GM20000 (cell line): ENCODE measurements around the gene NAMPT.

Experiments
- DNase-seq: peaks from one replicate; pipeline ENCODE4 v3.0.0; 2012; ENCODE audit warnings: low spot score
- CTCF ChIP-seq: IDR thresholded peaks from 2 replicates; pipeline ENCODE4 v1.5.1; 2012; ENCODE audit warnings: mild to moderate bottlenecking, control low read depth; ENCODE audit errors: extremely low read depth, missing control alignments

Gene NAMPT

GRCh38 chr7:106294334-106294733, 9.6 kb upstream of the NAMPT start:
- no peak for DNase-seq
- TF ChIP-seq CTCF = no peak

GRCh38 chr7:106291247-106291646, 6.5 kb upstream of the NAMPT start:
- no peak for TF ChIP-seq CTCF
- DNase-seq = no peak

GRCh38 chr7:106290319-106290718, 5.5 kb upstream of the NAMPT start:
- no peak for DNase-seq
- no peak for TF ChIP-seq CTCF

GRCh38 chr7:106289848-106290247, 5.1 kb upstream of the NAMPT start:
- no peak for DNase-seq
- no peak for TF ChIP-seq CTCF

GRCh38 chr7:106288263-106288662, 3.5 kb upstream of the NAMPT start:
- DNase-seq = no peak
- no peak for TF ChIP-seq CTCF

- TF ChIP-seq CTCF = no peak
- no peak for DNase-seq
Observed at GRCh38 chr7:106287786-106288185, 3.0 kb upstream of the NAMPT start.

GRCh38 chr7:106285855-106286492, 1.2 kb upstream of the NAMPT start:
- no peak for TF ChIP-seq CTCF
- peak; percentile 66 for DNase-seq
